GM12892 (cell line): ENCODE results near the gene RFX1.

Source experiments
- DNase-seq: peaks from one replicate; pipeline ENCODE4 v3.0.0; 2011; ENCODE audit not compliant: insufficient read length
- FAIRE-seq: peaks from 2 replicates; lab custom pipeline; 2011; peaks lifted over from hg19 to GRCh38; lab: Jason Lieb, UNC
- POLR2A ChIP-seq: IDR thresholded peaks from 2 replicates; pipeline ENCODE4 v1.6.1; 2011; ENCODE audit warnings: low read depth, low read length, control low read depth
- POLR2AphosphoS5 ChIP-seq: IDR thresholded peaks from 2 replicates; pipeline ENCODE4 v1.6.1; 2011; ENCODE audit warnings: low read depth, low read length, control low read depth
- TAF1 ChIP-seq: IDR thresholded peaks from 2 replicates; pipeline ENCODE4 v1.6.1; 2011; ENCODE audit warnings: low read depth, mild to moderate bottlenecking, control low read depth, low read length, borderline replicate concordance

RFX1 gene

DNA sequence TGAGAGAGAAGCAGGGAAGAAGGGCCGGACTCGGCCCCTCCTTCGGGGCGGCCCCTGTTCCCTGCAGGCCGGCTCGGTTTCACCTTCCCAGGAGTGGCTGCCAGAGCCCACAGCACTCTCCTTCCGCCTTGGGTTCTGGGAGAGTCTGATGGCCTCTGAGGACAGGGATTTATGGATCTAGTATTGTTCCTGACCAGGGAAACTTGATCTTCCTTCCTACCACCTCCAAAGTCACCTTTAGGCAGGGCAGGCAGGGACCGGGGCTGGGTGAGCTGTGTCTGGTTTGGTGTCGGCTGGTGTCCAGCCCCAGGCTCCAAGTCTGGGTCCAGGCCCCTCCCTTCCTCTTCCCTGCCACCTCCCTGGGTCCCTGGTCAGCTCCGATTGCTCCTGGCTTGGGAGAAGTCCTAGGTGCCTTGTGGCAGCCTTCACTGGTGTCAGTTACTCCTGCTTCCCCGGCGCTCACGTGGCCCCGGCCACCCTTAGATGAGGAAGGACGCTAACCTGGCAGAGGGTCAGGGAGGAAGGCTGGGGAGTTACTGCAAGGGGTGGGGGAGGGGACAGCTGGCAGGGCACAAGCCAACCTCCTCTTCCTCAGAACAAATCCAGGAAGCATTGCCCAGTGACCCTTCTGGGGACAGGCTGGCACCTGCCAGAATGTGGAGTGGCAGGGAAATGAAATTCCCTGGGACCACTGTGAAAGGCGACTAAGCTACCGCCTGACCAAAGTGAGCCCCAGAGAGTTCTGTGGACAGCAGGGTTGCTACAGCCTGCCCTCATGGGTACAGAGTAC is 18.8 kb downstream of the RFX1 start:
- FAIRE-seq (peak; percentile 50), DNase-seq (no peak)
- TF ChIP-seq TAF1 (no peak), POLR2AphosphoS5 (no peak), POLR2A (no peak)

- peak; percentile 99 for FAIRE-seq
These were observed 19.7 kb downstream of the RFX1 start for GRCh38 chr19:13986348-13986904.

DNA sequence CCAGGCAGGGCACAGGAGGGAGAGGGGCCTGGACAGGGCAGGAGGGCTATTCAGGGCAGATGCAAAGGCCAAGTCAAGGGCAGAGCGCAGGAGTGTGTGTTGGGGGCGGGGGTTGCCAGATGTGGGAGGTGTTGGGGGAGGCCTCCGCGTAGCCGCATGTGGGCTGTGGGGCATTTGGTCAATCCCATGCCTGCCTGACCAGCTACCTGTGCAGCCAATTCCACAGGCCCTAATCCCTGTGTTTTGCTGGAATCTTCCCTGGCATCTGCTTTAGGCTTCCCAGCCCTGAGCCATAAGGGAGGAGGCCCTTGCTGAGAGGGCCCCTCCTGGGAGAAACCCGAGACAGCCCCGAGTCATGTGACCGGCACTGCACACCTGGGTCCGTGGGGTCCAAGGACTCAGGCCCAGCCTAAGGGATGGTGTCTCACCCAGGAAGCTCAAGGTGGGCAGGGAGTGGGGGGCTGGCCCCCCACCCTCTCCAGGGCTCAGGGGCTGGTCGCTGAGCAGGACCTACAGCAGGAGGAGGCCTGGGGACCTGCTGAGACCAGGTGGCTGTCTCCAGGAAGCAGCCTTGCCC is 20.3 kb downstream of the RFX1 start:
- no peak for DNase-seq
- TF ChIP-seq POLR2AphosphoS5 (no peak; the same call in 1 of the 2 replicates), TAF1 (no peak), POLR2A (no peak)
- FAIRE-seq: no peak

More at GRCh38 chr19:13986348-13986904, 19.7 kb downstream of the RFX1 start:
- TF ChIP-seq POLR2A (peak; percentile 70; the same call in 1 of the 2 replicates), POLR2AphosphoS5 (peak; percentile 53; the same call in 1 of the 2 replicates), TAF1 (peak; percentile 59)
- DNase-seq: peak; percentile 100

- TF ChIP-seq POLR2AphosphoS5: no peak
- FAIRE-seq (peak; percentile 81), DNase-seq (no peak)
These were observed 21.0 kb downstream of the RFX1 start for GRCh38 chr19:13984875-13985741.

- FAIRE-seq (no peak), DNase-seq (no peak)
- TF ChIP-seq TAF1: no peak
- no peak for TF ChIP-seq POLR2AphosphoS5
- no peak for TF ChIP-seq POLR2A
These were observed 21.9 kb downstream of the RFX1 start for GRCh38 chr19:13984186-13984585.

- no peak for TF ChIP-seq TAF1
- TF ChIP-seq POLR2A: no peak
- TF ChIP-seq POLR2AphosphoS5: no peak
- DNase-seq (no peak), FAIRE-seq (no peak)
These were observed 22.8 kb downstream of the RFX1 start for GRCh38 chr19:13983213-13983889.

DNA sequence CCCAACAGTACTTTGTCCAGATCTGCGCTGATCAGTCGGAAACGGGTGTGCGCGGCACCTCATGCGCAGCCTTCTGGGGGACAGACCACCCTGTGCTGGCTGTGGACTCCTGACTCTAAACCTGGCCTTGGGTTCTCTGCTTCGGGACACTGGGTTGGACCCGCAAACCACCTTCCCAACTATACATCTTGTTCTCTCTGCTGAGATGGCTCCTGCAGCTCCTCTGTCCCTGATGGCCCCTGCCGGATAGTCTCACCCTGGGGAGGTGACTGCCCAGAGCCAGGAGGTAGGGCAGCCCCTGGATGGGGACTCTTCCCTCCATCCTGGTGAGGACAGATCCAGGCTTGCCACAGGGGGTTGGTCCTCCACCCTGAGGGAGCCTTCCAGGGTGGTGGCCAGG is 23.3 kb downstream of the RFX1 start:
- FAIRE-seq (no peak), DNase-seq (no peak)
- TF ChIP-seq POLR2A (no peak), TAF1 (no peak), POLR2AphosphoS5 (no peak)

GRCh38 chr19:13981988-13982501 is 24.1 kb downstream of the RFX1 start:
- FAIRE-seq: no peak
- TF ChIP-seq TAF1 (no peak), POLR2A (no peak), POLR2AphosphoS5 (no peak)
- DNase-seq: no peak

- FAIRE-seq: no peak
- no peak for TF ChIP-seq POLR2AphosphoS5
- TF ChIP-seq POLR2A: no peak
- TF ChIP-seq TAF1: no peak
- no peak for DNase-seq
These were observed 24.7 kb downstream of the RFX1 start for GRCh38 chr19:13981467-13981866.

GRCh38 chr19:13981021-13981420 is 25.1 kb downstream of the RFX1 start:
- no peak for TF ChIP-seq POLR2A
- no peak for TF ChIP-seq POLR2AphosphoS5
- no peak for TF ChIP-seq TAF1
- FAIRE-seq (no peak), DNase-seq (no peak)

DNA sequence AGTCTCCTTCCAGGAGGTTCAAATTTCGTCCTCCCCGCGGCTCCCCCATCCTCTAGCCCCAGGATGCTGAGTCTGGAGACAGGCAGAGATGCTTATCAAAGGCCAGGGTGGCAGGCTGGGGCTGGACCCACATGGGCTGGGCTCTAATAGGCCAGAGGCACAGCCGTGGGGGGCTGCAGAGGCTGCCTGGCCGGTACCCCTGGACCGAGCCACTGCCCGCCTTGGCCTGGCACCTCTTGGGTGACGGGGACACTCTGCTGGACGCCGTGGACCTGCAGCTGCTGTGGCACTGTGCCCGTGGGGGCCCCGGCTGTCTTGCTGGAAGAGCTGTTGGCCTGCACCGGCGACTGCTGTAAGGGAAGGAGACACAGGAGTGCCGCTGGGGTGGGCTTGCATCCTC is 25.8 kb downstream of the RFX1 start:
- TF ChIP-seq POLR2AphosphoS5 (no peak), POLR2A (no peak), TAF1 (no peak)
- FAIRE-seq (no peak), DNase-seq (no peak)
